Stimulated activated CD8-positive, alpha-beta memory T cell treated with anti-CD3 and anti-CD28 coated beads, Interleukin-7, amount 100 ng/mL, for 1 hour (primary cell): ENCODE measurements around the gene PIP4K2B.

Experiments used
- DNase-seq, 2 donors: peaks; one replicate each; pipeline ENCODE4 v3.0.0-alpha.2; 2020; ENCODE audit warnings: low read depth in 2 of 2

The PIP4K2B gene

GRCh38 chr17:38779965-38780752, 19.2 kb downstream of the PIP4K2B start:
- DNase-seq, result no peak

- DNase-seq, result no peak
These were observed 21.6 kb downstream of the PIP4K2B start for GRCh38 chr17:38777641-38778250.

GRCh38 chr17:38773258-38773657, 26.1 kb downstream of the PIP4K2B start:
- no peak for DNase-seq

GRCh38 chr17:38768417-38768816, 30.9 kb downstream of the PIP4K2B start:
- no peak for DNase-seq

- DNase-seq, result no peak
These were observed 33.0 kb downstream of the PIP4K2B start for GRCh38 chr17:38766341-38766740.

- no peak for DNase-seq
These were observed 37.1 kb downstream of the PIP4K2B start for GRCh38 chr17:38762231-38762630.

- no peak for DNase-seq
These were observed 37.7 kb downstream of the PIP4K2B start for GRCh38 chr17:38761612-38762011.

- no peak for DNase-seq
These were observed 46.3 kb downstream of the PIP4K2B start for GRCh38 chr17:38753071-38753506.

- peak; percentile 84 to 89 for DNase-seq
These were observed 46.9 kb downstream of the PIP4K2B start, which contains the start of gene PSMB3 for GRCh38 chr17:38752308-38753070. Gene PSMB3, plus strand, starts transcription at chr17:38752741. Its CDS starts 86 bp downstream, at chr17:38752827.

GRCh38 chr17:38751808-38752307, 47.5 kb downstream of the PIP4K2B start:
- DNase-seq, result peak; percentile 71 to 77

GRCh38 chr17:38751144-38751807, 48.1 kb downstream of the PIP4K2B start:
- DNase-seq, result no peak

- DNase-seq, result no peak
These were observed 48.8 kb downstream of the PIP4K2B start for GRCh38 chr17:38750312-38751121.

- no peak for DNase-seq
These were observed 49.4 kb downstream of the PIP4K2B start for GRCh38 chr17:38750044-38750311.

- no peak for DNase-seq
These were observed 49.9 kb downstream of the PIP4K2B start for GRCh38 chr17:38749223-38750043.

- DNase-seq, result no peak
These were observed 50.5 kb downstream of the PIP4K2B start for GRCh38 chr17:38748892-38749222.

GRCh38 chr17:38748149-38748891, 51.0 kb downstream of the PIP4K2B start, which contains the start of gene PCGF2:
Gene PCGF2, minus strand, starts transcription at chr17:38748336. Its CDS starts 7,934 bp downstream, at chr17:38740402.
- no peak for DNase-seq

GRCh38 chr17:38747463-38748148, 51.8 kb downstream of the PIP4K2B start:
- no peak for DNase-seq

GRCh38 chr17:38746849-38747462, 52.4 kb downstream of the PIP4K2B start:
- DNase-seq, result no peak
